Endodermal cell (in vitro differentiated cells): Measurements from ENCODE around the gene ILRUN. TPM values are rescaled to one million over a fixed set of nuclear protein-coding genes. Genes with fewer than 3 reads are reported as not detected.
"Not testable (repeated sequence)": the region's sequence is repeated elsewhere in the genome, so short reads cannot be mapped to it uniquely, and the experiment has no call there.

Experiments
- DNase-seq: peaks from one replicate; pipeline ENCODE4 v3.0.0-alpha.2; 2017
- H3K27ac ChIP-seq: 2 replicates; pipeline ENCODE4 v1.5.1; 2013; ENCODE audit warnings: mild to moderate bottlenecking, low read depth, low read length, moderate library complexity
- H3K27me3 ChIP-seq: 2 replicates; pipeline ENCODE4 v1.6.1; 2013; ENCODE audit warnings: mild to moderate bottlenecking, low read length, moderate library complexity; ENCODE audit not compliant: insufficient read depth, control insufficient read depth, poor library complexity, severe bottlenecking
- H3K36me3 ChIP-seq: 2 replicates; pipeline ENCODE4 v1.7.0; 2013; ENCODE audit warnings: mild to moderate bottlenecking, low read length, moderate library complexity; ENCODE audit not compliant: control insufficient read depth, insufficient read depth
- H3K4me1 ChIP-seq: one replicate; pipeline ENCODE4 v1.7.0; 2013; ENCODE audit warnings: low read length; ENCODE audit not compliant: control insufficient read depth, insufficient read depth
- H3K4me3 ChIP-seq: 2 replicates; pipeline ENCODE4 v1.5.1; 2013; ENCODE audit warnings: mild to moderate bottlenecking, low read length, moderate library complexity
- H3K9ac ChIP-seq: 2 replicates; pipeline ENCODE4 v1.6.1; 2013; ENCODE audit warnings: mild to moderate bottlenecking, low read length, moderate library complexity; ENCODE audit not compliant: poor library complexity, severe bottlenecking; ENCODE audit errors: extremely low read depth
- H3K9me3 ChIP-seq: 2 replicates; pipeline ENCODE4 v1.6.1; 2013; ENCODE audit warnings: mild to moderate bottlenecking, low read length, moderate library complexity; ENCODE audit not compliant: control insufficient read depth
- H3K27ac Mint-ChIP-seq: 2 replicates; pipeline ENCODE4 v1.8.0; 2020; ENCODE audit warnings: mixed read lengths
- H3K27me3 Mint-ChIP-seq: 2 replicates; pipeline ENCODE4 v1.8.0; 2021; ENCODE audit warnings: mild to moderate bottlenecking, mixed read lengths; ENCODE audit not compliant: insufficient read depth
- H3K36me3 Mint-ChIP-seq: 2 replicates; pipeline ENCODE4 v1.8.0; 2020; ENCODE audit warnings: low read depth, mixed read lengths
- H3K4me1 Mint-ChIP-seq: 2 replicates; pipeline ENCODE4 v1.8.0; 2020; ENCODE audit warnings: mixed read lengths
- H3K4me3 Mint-ChIP-seq: 2 replicates; pipeline ENCODE4 v1.8.0; 2020; ENCODE audit warnings: mild to moderate bottlenecking, moderate library complexity, mixed read lengths
- H3K9me3 Mint-ChIP-seq: 2 replicates; pipeline ENCODE4 v1.8.0; 2020; ENCODE audit warnings: mild to moderate bottlenecking, mixed read lengths
- CTCF ChIP-seq: fragments of 200-600 bp; sonication (generic); conservative IDR thresholded peaks from 2 replicates; pipeline ENCODE4 v1.5.0; 2021; ENCODE audit warnings: antibody characterized with exemption, mild to moderate bottlenecking
- WGBS, 2 experiments: methylation state at CpG; one replicate each; pipeline versions ENCODE4 v1.1.5 to v1.1.7; 2013; ENCODE audit warnings: missing lambda C conversion rate in 2 of 2, mixed read lengths in 1 of 2; ENCODE audit not compliant: insufficient coverage in 1 of 2, insufficient read length in 1 of 2; 5-methylcytosine and 5-hydroxymethylcytosine counted together
- long read RNA-seq, 4 experiments: library from polyadenylated mRNA in 2 of 4; library from RNA in 1 of 4; library from capped mRNA in 1 of 4; stranded (forward) in 3 of 4; unstranded in 1 of 4; transcript quantifications; one replicate each; pipeline ENCODE4 v2.0.0, GENCODE V29; 2020 to 2021; ENCODE audit warnings: inconsistent platforms in 1 of 4
- polyA plus RNA-seq, 2 experiments: library from polyadenylated mRNA; stranded (reverse); fragments of 50-300 nt; gene quantifications; one replicate each; pipeline ENCODE4 v1.2.3, GENCODE V29; 2013
- total RNA-seq, 2 donors: library from RNA; stranded (reverse); fragmentation: NEBNext Ultra II Directional in 1 of 2; extraction: Animal tissue kit (Norgen Biotek cat#: 25700) in 1 of 2; gene quantifications; 2 replicates in 1 of 2; 3 replicates in 1 of 2; pipeline ENCODE4 v1.2.1, GENCODE V29; 2021

The ILRUN gene
- total RNA-seq, result 10 to 100 TPM; 73.0 to 90.5 TPM
- polyA plus RNA-seq (2013, experiment 1 of 2), result 38.0 TPM
- 36.6 TPM for polyA plus RNA-seq (2013, experiment 2 of 2)
- long read RNA-seq, experiment 1, full-length matches to known transcripts, result 3 of 20 reads
- long read RNA-seq, experiment 1, partial matches to known transcripts, result 1 of 20 reads
- long read RNA-seq, experiment 1, other reads (novel, unspliced or antisense), result 16 of 20 reads
- long read RNA-seq, experiment 2, full-length matches to known transcripts, result 9 of 34 reads
- long read RNA-seq, experiment 2, partial matches to known transcripts, result 3 of 34 reads
- long read RNA-seq, experiment 2, other reads (novel, unspliced or antisense), result 22 of 34 reads
- long read RNA-seq, experiment 3, full-length matches to known transcripts, result 22 of 56 reads
- long read RNA-seq, experiment 3, partial matches to known transcripts, result 7 of 56 reads
- long read RNA-seq, experiment 3, other reads (novel, unspliced or antisense), result 27 of 56 reads
- long read RNA-seq, experiment 4, full-length matches to known transcripts, result 2 of 4 reads
- long read RNA-seq, experiment 4, partial matches to known transcripts, result 1 of 4 reads
- long read RNA-seq, experiment 4, other reads (novel, unspliced or antisense), result 1 of 4 reads

- no peaks in the 10 kb centered on the region for H3K9me3 Mint-ChIP-seq
- H3K27ac Mint-ChIP-seq, result peak within 1 kb of the TSS; percentile 89
- WGBS, 2 experiments, result 14 to 33% methylated on average over 7 to 49 of the region's 49 CpGs
- Histone ChIP-seq H3K27me3 (no peaks in the 10 kb centered on the region), H3K4me1 (no peaks in the 10 kb centered on the region), H3K27ac (peak within 1 kb of the TSS; percentile 26), H3K9ac (peak within 1 kb of the TSS; percentile 74), H3K4me3 (peak within 1 kb of the TSS; percentile 87), H3K9me3 (no peaks in the 10 kb centered on the region), H3K36me3 (no peaks in the 10 kb centered on the region)
- H3K36me3 Mint-ChIP-seq, result peaks cover 6% of the 10 kb centered on the region
- H3K27me3 Mint-ChIP-seq, result no peaks in the 10 kb centered on the region
- peaks cover 20% of the 10 kb centered on the region for H3K4me1 Mint-ChIP-seq
- H3K4me3 Mint-ChIP-seq, result peak within 1 kb of the TSS; percentile 74
- peak; percentile 98 for DNase-seq
- TF ChIP-seq CTCF, result no peak
Observed at GRCh38 chr6:34696739-34697543, at the start of gene ILRUN. Gene ILRUN, minus strand, starts transcription at chr6:34696767. Its CDS starts 164 bp downstream, at chr6:34696603.

DNA sequence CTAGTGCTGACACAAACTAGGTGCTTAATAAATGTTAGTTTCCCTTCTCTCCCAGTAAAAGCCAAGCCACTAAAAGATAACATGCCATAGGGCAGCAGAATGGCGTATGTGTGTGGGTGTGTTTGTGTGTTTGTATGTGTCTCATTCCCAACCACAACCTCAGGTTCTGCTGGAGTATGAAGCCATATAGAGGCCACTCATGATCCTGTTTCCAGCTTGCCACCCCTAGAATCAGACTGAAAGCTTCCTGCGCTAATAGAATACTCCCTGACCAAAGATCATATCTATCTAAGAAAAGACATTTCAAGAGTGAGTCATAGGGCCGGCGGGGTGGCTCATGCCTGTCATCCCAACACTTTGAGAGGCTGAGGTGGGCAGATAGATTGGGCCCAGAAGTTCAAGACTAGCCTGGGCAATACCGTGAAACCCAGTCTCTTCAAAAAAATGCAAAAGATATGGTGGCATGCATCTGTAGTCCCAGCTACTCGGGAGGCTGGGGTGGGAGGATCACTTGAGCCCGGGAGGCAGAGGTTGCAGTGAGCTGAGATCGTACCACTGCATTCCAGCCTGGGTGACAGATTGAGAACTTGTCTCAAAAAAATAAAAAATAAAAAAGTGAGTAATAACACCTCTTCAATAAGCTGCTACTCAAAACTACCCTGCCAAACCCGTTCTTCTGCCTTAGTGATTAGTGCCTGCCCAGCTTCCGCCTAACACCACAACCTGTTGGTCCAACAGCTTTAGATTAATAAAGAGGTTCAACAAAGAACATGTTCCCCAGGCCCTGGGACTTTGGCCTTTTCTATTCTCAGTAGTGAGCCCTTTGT is 48.9 kb upstream of the ILRUN start:
- Mint-ChIP-seq H3K4me1 (peaks cover 8% of the 10 kb centered on the region), H3K9me3 (no peaks in the 10 kb centered on the region), H3K36me3 (no peaks in the 10 kb centered on the region), H3K27me3 (no peaks in the 10 kb centered on the region), H3K4me3 (no peak overlapping the region), H3K27ac (no peak overlapping the region)
- H3K27me3 ChIP-seq, result no peaks in the 10 kb centered on the region
- H3K27ac ChIP-seq, result no peak overlapping the region
- DNase-seq, result no peak
- no peaks in the 10 kb centered on the region for H3K9me3 ChIP-seq
- 88 to 92% methylated on average over 8 to 10 of the region's 10 CpGs for WGBS, 2 experiments
- H3K4me3 ChIP-seq, result no peak overlapping the region
- TF ChIP-seq CTCF, result no peak
- H3K36me3 ChIP-seq, result no peaks in the 10 kb centered on the region
- H3K9ac ChIP-seq, result no peak overlapping the region
- H3K4me1 ChIP-seq, result no peaks in the 10 kb centered on the region

GRCh38 chr6:34744294-34744647 is 47.7 kb upstream of the ILRUN start:
- not testable (repeated sequence) for H3K9me3 ChIP-seq, H3K27me3 Mint-ChIP-seq
- WGBS, 2 experiments, result 90 to 93% methylated on average over 3 to 10 of the region's 10 CpGs

More at GRCh38 chr6:34744294-34744647, 47.7 kb upstream of the ILRUN start:
- H3K9ac ChIP-seq, H3K36me3 ChIP-seq, H3K27ac Mint-ChIP-seq, H3K4me3 ChIP-seq, H3K9me3 Mint-ChIP-seq, H3K36me3 Mint-ChIP-seq, H3K4me3 Mint-ChIP-seq, DNase-seq, H3K27ac ChIP-seq, H3K4me1 ChIP-seq, H3K4me1 Mint-ChIP-seq, H3K27me3 ChIP-seq: not testable (repeated sequence)
